Loucy (cell line): ENCODE data around the gene GPR153.

ENCODE experiments used
- H2AFZ ChIP-seq: fragments of 200-600 bp; sonication (generic); 2 replicates; pipeline ENCODE4 v1.6.0; 2016; ENCODE audit warnings: antibody characterized with exemption, mild to moderate bottlenecking, low read length, moderate library complexity
- H3F3A ChIP-seq: fragments of 200-600 bp; 2 replicates; pipeline ENCODE4 v1.6.0; 2016; ENCODE audit warnings: antibody characterized with exemption, low read depth, mild to moderate bottlenecking
- H3K27me3 ChIP-seq: fragments of 200-600 bp; sonication (generic); 2 replicates; pipeline ENCODE4 v1.6.1; 2014; ENCODE audit warnings: low read length, mild to moderate bottlenecking; ENCODE audit not compliant: insufficient read depth, poor library complexity, severe bottlenecking
- H3K36me3 ChIP-seq: fragments of 200-600 bp; sonication (generic); 2 replicates; pipeline ENCODE4 v1.6.1; 2016; ENCODE audit warnings: low read length; ENCODE audit not compliant: insufficient read depth
- H3K4me1 ChIP-seq: fragments of 200-600 bp; sonication (generic); 2 replicates; pipeline ENCODE4 v1.5.1; 2014; ENCODE audit warnings: low read length, mild to moderate bottlenecking; ENCODE audit not compliant: insufficient read depth, poor library complexity, severe bottlenecking
- H3K4me2 ChIP-seq: fragments of 200-600 bp; sonication (generic); 2 replicates; pipeline ENCODE4 v1.6.0; 2014; ENCODE audit warnings: antibody characterized with exemption, low read length, low read depth, mild to moderate bottlenecking; ENCODE audit not compliant: poor library complexity, severe bottlenecking
- H3K4me3 ChIP-seq: fragments of 200-600 bp; sonication (generic); 2 replicates; pipeline ENCODE4 v1.5.1; 2014; ENCODE audit warnings: low read length, mild to moderate bottlenecking, mixed read lengths; ENCODE audit not compliant: poor library complexity, severe bottlenecking
- H3K79me2 ChIP-seq: fragments of 200-600 bp; sonication (generic); 2 replicates; pipeline ENCODE4 v1.6.1; 2014; ENCODE audit warnings: low read length; ENCODE audit not compliant: insufficient read depth
- H3K9ac ChIP-seq: fragments of 200-600 bp; sonication (generic); 2 replicates; pipeline ENCODE4 v1.6.0; 2014; ENCODE audit warnings: mild to moderate bottlenecking, low read depth, low read length, moderate library complexity; ENCODE audit not compliant: poor library complexity, severe bottlenecking
- H3K9me2 ChIP-seq: fragments of 200-600 bp; sonication (generic); replicated peaks from 2 replicates; pipeline ENCODE4 v1.6.1; 2016; ENCODE audit warnings: low read depth, low read length, mixed read lengths
- H3K9me3 ChIP-seq: fragments of 200-600 bp; sonication (generic); 2 replicates; pipeline ENCODE4 v1.6.1; 2014; ENCODE audit warnings: mild to moderate bottlenecking, antibody characterized with exemption, low read length, low read depth; ENCODE audit not compliant: insufficient read depth
- H4K20me1 ChIP-seq: fragments of 200-600 bp; sonication (generic); 2 replicates; pipeline ENCODE4 v1.6.0; 2014; ENCODE audit warnings: antibody characterized with exemption, low read length, mild to moderate bottlenecking; ENCODE audit not compliant: insufficient read depth, poor library complexity, severe bottlenecking
- CTCF ChIP-seq: fragments of 200-600 bp; sonication (generic); conservative IDR thresholded peaks from 2 replicates; pipeline ENCODE4 v1.5.1; 2014; ENCODE audit warnings: mild to moderate bottlenecking, antibody characterized with exemption, low read length
- EZH2phosphoT487 ChIP-seq: fragments of 200-600 bp; IDR thresholded peaks from 2 replicates; pipeline ENCODE4 v1.6.1; 2018; ENCODE audit warnings: antibody characterized with exemption, mild to moderate bottlenecking, moderate library complexity, borderline replicate concordance

The GPR153 gene

GRCh38 chr1:6274622-6275139 is 13.8 kb upstream of the GPR153 start:
- no peak for TF ChIP-seq EZH2phosphoT487
- no peak for TF ChIP-seq CTCF
- Histone ChIP-seq H3K79me2 (no peaks in the 10 kb centered on the region), H3K36me3 (no peaks in the 10 kb centered on the region; the same call in 1 of the 2 replicates), H3K9ac (no peak overlapping the region), H3K4me2 (no peak overlapping the region), H3K4me1 (peaks cover 7% of the 10 kb centered on the region), H3F3A (no peaks in the 10 kb centered on the region), H3K9me3 (no peaks in the 10 kb centered on the region), H3K4me3 (no peak overlapping the region), H3K9me2 (no peaks in the 10 kb centered on the region), H3K27me3 (no peaks in the 10 kb centered on the region), H4K20me1 (no peaks in the 10 kb centered on the region), H2AFZ (no peak overlapping the region)

- H3K9me3 ChIP-seq = no peaks in the 10 kb centered on the region
- no peaks in the 10 kb centered on the region for H3F3A ChIP-seq
- H3K4me1 ChIP-seq = peaks cover 7% of the 10 kb centered on the region
- no peak overlapping the region for H3K4me3 ChIP-seq
- TF ChIP-seq CTCF = no peak
- no peak for TF ChIP-seq EZH2phosphoT487
- H4K20me1 ChIP-seq = no peaks in the 10 kb centered on the region
- no peaks in the 10 kb centered on the region for H3K9me2 ChIP-seq
- no peak overlapping the region for H3K4me2 ChIP-seq
- no peaks in the 10 kb centered on the region for H3K79me2 ChIP-seq
- H2AFZ ChIP-seq = no peak overlapping the region
- H3K27me3 ChIP-seq = no peaks in the 10 kb centered on the region
- no peak overlapping the region for H3K9ac ChIP-seq
- no peaks in the 10 kb centered on the region; the same call in 1 of the 2 replicates for H3K36me3 ChIP-seq
Measured at GRCh38 chr1:6274102-6274501, 13.2 kb upstream of the GPR153 start.

- Histone ChIP-seq H3K27me3 (no peaks in the 10 kb centered on the region), H3K9ac (no peak overlapping the region), H3K4me3 (no peak overlapping the region), H3K9me2 (no peaks in the 10 kb centered on the region), H3K4me2 (no peak overlapping the region), H2AFZ (no peak overlapping the region), H3K36me3 (no peaks in the 10 kb centered on the region), H3F3A (no peaks in the 10 kb centered on the region), H3K79me2 (no peaks in the 10 kb centered on the region), H3K9me3 (no peaks in the 10 kb centered on the region), H3K4me1 (peaks cover 7% of the 10 kb centered on the region), H4K20me1 (no peaks in the 10 kb centered on the region)
- TF ChIP-seq CTCF (no peak), EZH2phosphoT487 (no peak)
Measured at GRCh38 chr1:6273380-6273891, 12.5 kb upstream of the GPR153 start.
